GM18517 (cell line): ENCODE results near the gene SRRM3.
"Not testable (repeated sequence)": the region's sequence is repeated elsewhere in the genome, so short reads cannot be mapped to it uniquely, and the experiment has no call there.

Experiments
- ATAC-seq: cut with Tn5 transposase; IDR thresholded peaks from one replicate; pipeline ENCODE4 v1.9.1; 2021; ENCODE audit warnings: mild to moderate bottlenecking, moderate library complexity; ENCODE audit not compliant: unreplicated experiment

The SRRM3 gene

GRCh38 chr7:76261329-76261728 lies 59.6 kb downstream of the SRRM3 start:
- ATAC-seq = no peak

- no peak for ATAC-seq
Observed at GRCh38 chr7:76261931-76262330, 60.2 kb downstream of the SRRM3 start.

GRCh38 chr7:76262683-76263402 lies 61.1 kb downstream of the SRRM3 start:
- no peak for ATAC-seq

- no peak for ATAC-seq
Observed at GRCh38 chr7:76265299-76265698, 63.6 kb downstream of the SRRM3 start.

GRCh38 chr7:76267107-76267893 lies 65.6 kb downstream of the SRRM3 start:
- no peak for ATAC-seq

- no peak for ATAC-seq
Observed at GRCh38 chr7:76267894-76268183, 66.1 kb downstream of the SRRM3 start.

GRCh38 chr7:76268376-76268775 lies 66.7 kb downstream of the SRRM3 start:
- no peak for ATAC-seq

- ATAC-seq = no peak
Observed at GRCh38 chr7:76269895-76270294, 68.2 kb downstream of the SRRM3 start.

GRCh38 chr7:76271384-76271783 lies 69.7 kb downstream of the SRRM3 start:
- ATAC-seq = not testable (repeated sequence)

- ATAC-seq = no peak
Observed at GRCh38 chr7:76272142-76272541, 70.4 kb downstream of the SRRM3 start.

GRCh38 chr7:76272851-76273497 lies 71.3 kb downstream of the SRRM3 start:
- ATAC-seq = peak; percentile 63

GRCh38 chr7:76273503-76273902 lies 71.8 kb downstream of the SRRM3 start:
- ATAC-seq = no peak

- no peak for ATAC-seq
Observed at GRCh38 chr7:76278540-76278939, 76.8 kb downstream of the SRRM3 start.

- no peak for ATAC-seq
Observed at GRCh38 chr7:76280408-76280807, 78.7 kb downstream of the SRRM3 start.

GRCh38 chr7:76281006-76281705 lies 79.5 kb downstream of the SRRM3 start:
- no peak for ATAC-seq

- no peak for ATAC-seq
Observed at GRCh38 chr7:76281706-76282343, 80.1 kb downstream of the SRRM3 start.

GRCh38 chr7:76282344-76283253 lies 80.9 kb downstream of the SRRM3 start:
- no peak for ATAC-seq

GRCh38 chr7:76283254-76284159 lies 81.8 kb downstream of the SRRM3 start:
- no peak for ATAC-seq
